Ishikawa (cell line): ENCODE data around the gene GNAI1.

Experiments used
- CEBPB ChIP-seq: IDR thresholded peaks from 2 replicates; pipeline ENCODE4 v1.6.1; 2012
- CREB1 ChIP-seq: IDR thresholded peaks from 2 replicates; pipeline ENCODE4 v1.6.1; 2012; ENCODE audit warnings: low read depth
- EGR1 ChIP-seq: IDR thresholded peaks from 2 replicates; pipeline ENCODE4 v1.6.1; 2012
- EP300 ChIP-seq: IDR thresholded peaks from 2 replicates; pipeline ENCODE4 v1.6.1; 2012; ENCODE audit warnings: borderline replicate concordance
- FOXM1 ChIP-seq: IDR thresholded peaks from 2 replicates; pipeline ENCODE4 v1.6.1; 2012; ENCODE audit warnings: low read depth, borderline replicate concordance
- NFIC ChIP-seq: IDR thresholded peaks from 2 replicates; pipeline ENCODE4 v1.6.1; 2012
- RAD21 ChIP-seq: IDR thresholded peaks from 2 replicates; pipeline ENCODE4 v1.6.1; 2012; ENCODE audit warnings: low read depth
- TAF1 ChIP-seq: IDR thresholded peaks from 2 replicates; pipeline ENCODE4 v1.6.1; 2012; ENCODE audit warnings: low read depth, mild to moderate bottlenecking
- TCF12 ChIP-seq: IDR thresholded peaks from 2 replicates; pipeline ENCODE4 v1.6.1; 2012; ENCODE audit warnings: low read depth
- TEAD4 ChIP-seq: IDR thresholded peaks from 2 replicates; pipeline ENCODE4 v1.6.1; 2012
- YY1 ChIP-seq: IDR thresholded peaks from 2 replicates; pipeline ENCODE4 v1.6.1; 2012; ENCODE audit warnings: low read depth
- ZBTB7A ChIP-seq: IDR thresholded peaks from 2 replicates; pipeline ENCODE4 v1.6.1; 2012; ENCODE audit warnings: low read depth
- TF ChIP-seq, protein P1 (sequence below): IDR thresholded peaks from 2 replicates; pipeline ENCODE4 v1.6.1; 2012
- TF ChIP-seq, protein P2 (sequence below): IDR thresholded peaks from 2 replicates; pipeline ENCODE4 v1.6.1; 2012; ENCODE audit warnings: low read depth, mild to moderate bottlenecking
- TF ChIP-seq, protein P3 (sequence below): IDR thresholded peaks from 2 replicates; pipeline ENCODE4 v1.6.1; 2012

GNAI1 gene

DNA sequence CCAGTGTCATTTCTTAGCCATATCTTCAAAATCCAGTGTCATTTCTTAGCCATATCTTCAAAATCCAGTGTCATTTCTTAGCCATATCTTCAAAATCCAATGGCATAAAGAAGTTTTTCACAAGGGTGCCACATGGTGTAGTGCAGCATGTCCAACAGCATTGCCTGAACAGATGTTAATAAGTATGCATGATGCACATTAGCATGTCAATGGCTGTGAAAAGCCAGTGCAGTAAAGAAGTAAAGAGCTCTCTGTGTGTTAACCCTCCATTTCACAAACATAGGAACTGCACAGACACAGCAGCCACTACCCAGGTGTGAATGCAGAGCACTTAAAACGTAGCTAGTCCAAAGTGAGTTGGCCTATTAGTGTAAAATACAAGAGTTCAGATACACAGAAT, 89.8 kb downstream of the GNAI1 start:
- TF ChIP-seq, protein P1, sequence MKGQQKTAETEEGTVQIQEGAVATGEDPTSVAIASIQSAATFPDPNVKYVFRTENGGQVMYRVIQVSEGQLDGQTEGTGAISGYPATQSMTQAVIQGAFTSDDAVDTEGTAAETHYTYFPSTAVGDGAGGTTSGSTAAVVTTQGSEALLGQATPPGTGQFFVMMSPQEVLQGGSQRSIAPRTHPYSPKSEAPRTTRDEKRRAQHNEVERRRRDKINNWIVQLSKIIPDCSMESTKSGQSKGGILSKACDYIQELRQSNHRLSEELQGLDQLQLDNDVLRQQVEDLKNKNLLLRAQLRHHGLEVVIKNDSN = no peak
- TF ChIP-seq NFIC (no peak), EGR1 (no peak), RAD21 (no peak), TEAD4 (no peak), ZBTB7A (no peak), FOXM1 (no peak), TAF1 (no peak), EP300 (no peak), CEBPB (no peak), YY1 (no peak)
- TF ChIP-seq, protein P2, sequence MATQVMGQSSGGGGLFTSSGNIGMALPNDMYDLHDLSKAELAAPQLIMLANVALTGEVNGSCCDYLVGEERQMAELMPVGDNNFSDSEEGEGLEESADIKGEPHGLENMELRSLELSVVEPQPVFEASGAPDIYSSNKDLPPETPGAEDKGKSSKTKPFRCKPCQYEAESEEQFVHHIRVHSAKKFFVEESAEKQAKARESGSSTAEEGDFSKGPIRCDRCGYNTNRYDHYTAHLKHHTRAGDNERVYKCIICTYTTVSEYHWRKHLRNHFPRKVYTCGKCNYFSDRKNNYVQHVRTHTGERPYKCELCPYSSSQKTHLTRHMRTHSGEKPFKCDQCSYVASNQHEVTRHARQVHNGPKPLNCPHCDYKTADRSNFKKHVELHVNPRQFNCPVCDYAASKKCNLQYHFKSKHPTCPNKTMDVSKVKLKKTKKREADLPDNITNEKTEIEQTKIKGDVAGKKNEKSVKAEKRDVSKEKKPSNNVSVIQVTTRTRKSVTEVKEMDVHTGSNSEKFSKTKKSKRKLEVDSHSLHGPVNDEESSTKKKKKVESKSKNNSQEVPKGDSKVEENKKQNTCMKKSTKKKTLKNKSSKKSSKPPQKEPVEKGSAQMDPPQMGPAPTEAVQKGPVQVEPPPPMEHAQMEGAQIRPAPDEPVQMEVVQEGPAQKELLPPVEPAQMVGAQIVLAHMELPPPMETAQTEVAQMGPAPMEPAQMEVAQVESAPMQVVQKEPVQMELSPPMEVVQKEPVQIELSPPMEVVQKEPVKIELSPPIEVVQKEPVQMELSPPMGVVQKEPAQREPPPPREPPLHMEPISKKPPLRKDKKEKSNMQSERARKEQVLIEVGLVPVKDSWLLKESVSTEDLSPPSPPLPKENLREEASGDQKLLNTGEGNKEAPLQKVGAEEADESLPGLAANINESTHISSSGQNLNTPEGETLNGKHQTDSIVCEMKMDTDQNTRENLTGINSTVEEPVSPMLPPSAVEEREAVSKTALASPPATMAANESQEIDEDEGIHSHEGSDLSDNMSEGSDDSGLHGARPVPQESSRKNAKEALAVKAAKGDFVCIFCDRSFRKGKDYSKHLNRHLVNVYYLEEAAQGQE = no peak
- TF ChIP-seq, protein P3, sequence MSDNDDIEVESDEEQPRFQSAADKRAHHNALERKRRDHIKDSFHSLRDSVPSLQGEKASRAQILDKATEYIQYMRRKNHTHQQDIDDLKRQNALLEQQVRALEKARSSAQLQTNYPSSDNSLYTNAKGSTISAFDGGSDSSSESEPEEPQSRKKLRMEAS = no peak

DNA sequence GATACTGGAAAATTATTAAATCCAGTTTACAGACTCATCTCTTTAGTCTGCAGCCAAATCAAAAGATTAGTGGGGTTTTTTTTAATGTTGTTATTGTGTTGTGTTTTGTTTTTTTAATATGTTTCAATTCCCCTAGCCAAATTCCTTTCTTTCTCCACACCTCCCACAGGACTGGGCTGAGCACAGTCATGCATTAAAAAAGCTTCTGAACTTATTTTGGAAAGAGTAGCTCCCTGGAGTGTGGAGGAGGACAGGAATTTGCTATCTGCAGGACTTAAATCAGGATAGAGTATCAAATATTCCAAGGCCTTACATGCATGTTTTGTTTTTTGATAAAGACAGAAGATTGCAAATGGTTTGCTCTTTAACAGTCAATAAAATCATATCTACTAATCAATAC, 90.7 kb downstream of the GNAI1 start:
- TF ChIP-seq, protein P1 = no peak
- TF ChIP-seq EGR1 (no peak), YY1 (no peak), TCF12 (no peak), EP300 (peak; percentile 39; the same call in 1 of the 2 replicates), NFIC (peak; percentile 41), TEAD4 (peak; percentile 58)

DNA sequence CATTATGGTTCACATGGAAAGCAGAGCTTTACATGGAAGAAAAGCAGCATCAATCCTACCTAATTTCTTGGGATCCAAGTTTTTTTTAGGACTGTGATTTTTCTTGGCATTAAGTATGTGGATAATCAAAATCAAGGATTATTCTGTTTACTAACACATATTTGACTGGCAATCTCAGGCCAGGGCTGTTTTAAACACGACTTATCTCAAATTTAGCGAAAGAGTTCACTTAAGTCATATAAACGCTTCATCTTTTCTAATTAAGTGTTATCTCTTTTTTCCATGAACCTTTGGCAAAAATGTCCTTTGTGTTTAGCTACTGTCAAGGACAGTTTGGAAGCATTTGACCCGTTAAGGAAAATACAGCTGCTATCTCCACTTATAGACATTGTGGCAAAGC, 92.0 kb downstream of the GNAI1 start:
- TF ChIP-seq EGR1 = no peak
- no peak for TF ChIP-seq CREB1
- TF ChIP-seq ZBTB7A = no peak
- no peak for TF ChIP-seq TAF1
- no peak for TF ChIP-seq TCF12
- no peak for TF ChIP-seq RAD21
- no peak for TF ChIP-seq TEAD4
- no peak for TF ChIP-seq NFIC
- TF ChIP-seq, protein P2 = no peak
- TF ChIP-seq CEBPB = no peak
- TF ChIP-seq FOXM1 = no peak
- no peak for TF ChIP-seq YY1
- TF ChIP-seq, protein P3 = no peak

DNA sequence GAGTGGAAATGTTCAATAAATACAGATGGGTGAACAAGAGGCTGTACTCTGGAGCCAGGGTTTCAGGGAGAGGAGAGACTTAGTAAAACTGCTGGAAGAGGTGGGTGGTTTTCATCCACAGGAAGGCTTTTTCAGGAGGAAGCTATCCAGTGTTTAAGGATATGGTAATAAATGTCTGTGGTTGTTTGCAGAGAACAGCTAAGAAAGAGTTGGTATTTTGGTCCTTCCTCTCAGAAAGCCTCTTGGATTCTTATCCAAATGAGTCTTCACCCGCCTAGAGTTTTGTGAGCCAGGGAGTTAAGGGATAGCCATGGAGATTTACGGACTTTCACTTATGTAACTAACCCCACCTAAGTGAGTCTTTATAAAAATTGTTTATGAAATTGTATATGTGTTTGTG, 95.7 kb downstream of the GNAI1 start:
- TF ChIP-seq TCF12 (no peak), NFIC (no peak), FOXM1 (no peak), YY1 (no peak), ZBTB7A (no peak), CEBPB (no peak), EP300 (no peak), CREB1 (no peak), EGR1 (no peak), TAF1 (no peak), TEAD4 (no peak), RAD21 (no peak)
- TF ChIP-seq, protein P3 = no peak
- TF ChIP-seq, protein P1 = no peak
- TF ChIP-seq, protein P2 = no peak
